ENCODE results near the gene PDXP.

DNA sequence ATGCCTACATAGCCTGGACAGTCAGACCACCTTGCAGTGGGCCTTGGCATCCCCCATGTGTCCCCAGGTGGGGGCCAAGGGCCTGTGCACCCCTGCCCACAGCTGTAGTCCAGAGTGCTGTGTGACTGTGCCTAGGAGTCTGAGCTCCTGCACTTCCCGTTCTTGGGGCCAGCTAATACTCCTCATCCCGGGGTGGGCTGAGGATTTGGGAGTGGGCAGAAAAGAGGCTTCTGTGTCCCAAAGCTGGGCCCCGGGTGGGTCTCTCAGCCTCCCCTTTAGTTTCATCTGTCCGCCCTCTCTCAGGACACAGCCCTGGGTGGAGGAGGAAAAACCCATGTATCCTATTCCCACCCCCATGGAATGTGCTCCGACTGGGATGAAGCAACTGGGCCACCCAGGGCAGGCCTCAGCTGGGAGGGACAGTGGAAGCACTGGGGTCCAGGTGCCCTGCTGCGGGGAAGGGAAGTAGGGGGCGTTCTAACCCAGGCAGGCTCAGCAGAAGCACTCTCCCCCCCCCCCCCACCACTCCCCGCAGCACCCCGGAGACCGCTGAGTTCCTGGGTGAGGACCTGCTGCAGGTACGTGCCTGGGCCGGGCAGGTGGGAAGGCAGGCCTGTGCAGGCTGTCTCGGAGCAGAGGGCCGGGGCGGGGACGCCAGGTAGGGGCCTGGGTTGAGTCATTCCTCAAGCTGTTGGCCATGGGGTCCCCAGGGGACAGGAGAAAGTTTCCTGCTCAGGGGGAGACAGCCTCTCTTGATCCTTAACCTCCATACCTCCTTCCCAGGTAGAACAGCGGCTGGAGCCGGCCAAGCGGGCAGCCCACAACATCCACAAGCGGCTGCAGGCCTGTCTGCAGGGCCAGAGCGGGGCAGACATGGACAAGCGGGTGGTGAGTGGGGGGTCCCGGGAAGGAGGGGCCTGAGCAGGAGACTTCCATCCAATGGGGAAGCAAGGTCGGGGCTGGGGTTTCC lies 17.6 kb upstream of the PDXP start:
- TF ChIP-seq, protein P1, sequence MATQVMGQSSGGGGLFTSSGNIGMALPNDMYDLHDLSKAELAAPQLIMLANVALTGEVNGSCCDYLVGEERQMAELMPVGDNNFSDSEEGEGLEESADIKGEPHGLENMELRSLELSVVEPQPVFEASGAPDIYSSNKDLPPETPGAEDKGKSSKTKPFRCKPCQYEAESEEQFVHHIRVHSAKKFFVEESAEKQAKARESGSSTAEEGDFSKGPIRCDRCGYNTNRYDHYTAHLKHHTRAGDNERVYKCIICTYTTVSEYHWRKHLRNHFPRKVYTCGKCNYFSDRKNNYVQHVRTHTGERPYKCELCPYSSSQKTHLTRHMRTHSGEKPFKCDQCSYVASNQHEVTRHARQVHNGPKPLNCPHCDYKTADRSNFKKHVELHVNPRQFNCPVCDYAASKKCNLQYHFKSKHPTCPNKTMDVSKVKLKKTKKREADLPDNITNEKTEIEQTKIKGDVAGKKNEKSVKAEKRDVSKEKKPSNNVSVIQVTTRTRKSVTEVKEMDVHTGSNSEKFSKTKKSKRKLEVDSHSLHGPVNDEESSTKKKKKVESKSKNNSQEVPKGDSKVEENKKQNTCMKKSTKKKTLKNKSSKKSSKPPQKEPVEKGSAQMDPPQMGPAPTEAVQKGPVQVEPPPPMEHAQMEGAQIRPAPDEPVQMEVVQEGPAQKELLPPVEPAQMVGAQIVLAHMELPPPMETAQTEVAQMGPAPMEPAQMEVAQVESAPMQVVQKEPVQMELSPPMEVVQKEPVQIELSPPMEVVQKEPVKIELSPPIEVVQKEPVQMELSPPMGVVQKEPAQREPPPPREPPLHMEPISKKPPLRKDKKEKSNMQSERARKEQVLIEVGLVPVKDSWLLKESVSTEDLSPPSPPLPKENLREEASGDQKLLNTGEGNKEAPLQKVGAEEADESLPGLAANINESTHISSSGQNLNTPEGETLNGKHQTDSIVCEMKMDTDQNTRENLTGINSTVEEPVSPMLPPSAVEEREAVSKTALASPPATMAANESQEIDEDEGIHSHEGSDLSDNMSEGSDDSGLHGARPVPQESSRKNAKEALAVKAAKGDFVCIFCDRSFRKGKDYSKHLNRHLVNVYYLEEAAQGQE (IDR thresholded peaks at IDR 0.05; ENCODE audit: low read depth), result no peak
- TF ChIP-seq, protein P2, sequence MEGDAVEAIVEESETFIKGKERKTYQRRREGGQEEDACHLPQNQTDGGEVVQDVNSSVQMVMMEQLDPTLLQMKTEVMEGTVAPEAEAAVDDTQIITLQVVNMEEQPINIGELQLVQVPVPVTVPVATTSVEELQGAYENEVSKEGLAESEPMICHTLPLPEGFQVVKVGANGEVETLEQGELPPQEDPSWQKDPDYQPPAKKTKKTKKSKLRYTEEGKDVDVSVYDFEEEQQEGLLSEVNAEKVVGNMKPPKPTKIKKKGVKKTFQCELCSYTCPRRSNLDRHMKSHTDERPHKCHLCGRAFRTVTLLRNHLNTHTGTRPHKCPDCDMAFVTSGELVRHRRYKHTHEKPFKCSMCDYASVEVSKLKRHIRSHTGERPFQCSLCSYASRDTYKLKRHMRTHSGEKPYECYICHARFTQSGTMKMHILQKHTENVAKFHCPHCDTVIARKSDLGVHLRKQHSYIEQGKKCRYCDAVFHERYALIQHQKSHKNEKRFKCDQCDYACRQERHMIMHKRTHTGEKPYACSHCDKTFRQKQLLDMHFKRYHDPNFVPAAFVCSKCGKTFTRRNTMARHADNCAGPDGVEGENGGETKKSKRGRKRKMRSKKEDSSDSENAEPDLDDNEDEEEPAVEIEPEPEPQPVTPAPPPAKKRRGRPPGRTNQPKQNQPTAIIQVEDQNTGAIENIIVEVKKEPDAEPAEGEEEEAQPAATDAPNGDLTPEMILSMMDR (IDR thresholded peaks at IDR 0.05 in 2 of 3, conservative IDR thresholded peaks at IDR 0.05 in 1 of 3; ENCODE audit: borderline replicate concordance in 1 of 3, insufficient read depth in 1 of 3, low read depth in 2 of 3, low read length in 2 of 3), result no peak
- TF ChIP-seq POLR2A (IDR thresholded peaks at IDR 0.05; ENCODE audit: borderline replicate concordance, extremely low read depth, insufficient read depth, insufficient read length) (no peak), JUND (IDR thresholded peaks at IDR 0.05) (no peak), EZH2phosphoT487 (IDR thresholded peaks at IDR 0.05; ENCODE audit: borderline replicate concordance) (no peak), SRF (IDR thresholded peaks at IDR 0.05; ENCODE audit: low read depth) (no peak), CBX3 (IDR thresholded peaks at IDR 0.05; ENCODE audit: low read depth) (no peak), POLR2AphosphoS5 (IDR thresholded peaks at IDR 0.05; ENCODE audit: low read depth, low read length) (no peak), RAD21 (IDR thresholded peaks at IDR 0.05; ENCODE audit: low read depth) (no peak), ZNF274 (IDR thresholded peaks at IDR 0.05; ENCODE audit: low read depth, low read length) (no peak), TCF7L2 (IDR thresholded peaks at IDR 0.05; ENCODE audit: borderline replicate concordance, extremely low read depth, insufficient read depth, insufficient read length) (no peak), EZH2 (IDR thresholded peaks at IDR 0.05) (no peak)

All from HCT116 (cell line).